GM12878 (cell line): Measurements from ENCODE around the gene DGAT2. TPM values are rescaled to one million over a fixed set of nuclear protein-coding genes. Genes with fewer than 3 reads are reported as not detected.

Experiments
- ATAC-seq: fragments of 200-7000 bp; cut with Tn5 transposase; 3 replicates; pipeline ENCODE4 v1.9.1; 2020; ENCODE audit warnings: mild to moderate bottlenecking, moderate library complexity
- BruUV-seq: library from RNA; stranded (reverse); fragments of 400-500 nt; replicated peaks from 2 replicates; lab custom pipeline; 2021; lab: Mats Ljungman, UMichigan
- CTCF ChIA-PET: fragments of 300-600 bp; sonication (Branson Sonifier 250); formaldehyde crosslinking; extraction: SDS; loops from one replicate; lab custom pipeline; 2021; ENCODE audit warnings: inconsistent platforms; lab: Yijun Ruan, JAX
- POLR2A ChIA-PET: fragments of 350-600 bp; formaldehyde crosslinking; extraction: SDS; loops from one replicate; lab custom pipeline; 2021; ENCODE audit warnings: inconsistent platforms; lab: Charles Lee
- RAD21 ChIA-PET: fragments of 300-600 bp; sonication (Branson Sonifier 250); formaldehyde crosslinking; loops from one replicate; lab custom pipeline; 2023; ENCODE audit warnings: antibody characterized with exemption; ENCODE audit not compliant: unreplicated experiment; lab: Charles Lee
- SMC1A ChIA-PET: fragments of 300-600 bp; sonication (Branson Sonifier 250); formaldehyde crosslinking; loops from one replicate; lab custom pipeline; 2023; ENCODE audit not compliant: unreplicated experiment, uncharacterized antibody; lab: Charles Lee
- DNase-seq: peaks from one replicate; pipeline ENCODE4 v3.0.0-alpha.2; 2011; ENCODE audit warnings: low read depth, low spot score
- FAIRE-seq: peaks from 3 replicates; lab custom pipeline; 2011; peaks lifted over from hg19 to GRCh38; lab: Jason Lieb, UNC
- H2AFZ ChIP-seq: 2 replicates; pipeline ENCODE4 v1.6.0; 2011; ENCODE audit warnings: low read depth, low read length, control low read depth; ENCODE audit not compliant: control insufficient read depth
- H3K27ac ChIP-seq: 2 replicates; pipeline ENCODE4 v1.5.1; 2011; ENCODE audit warnings: control low read depth; ENCODE audit not compliant: control insufficient read depth, insufficient read depth
- H3K27me3 ChIP-seq, 2 experiments: replicated peaks in 1 of 2; 2 replicates each; pipeline versions ENCODE4 v1.6.0 to v1.6.1; 2011; ENCODE audit warnings: low read length in 1 of 2; ENCODE audit not compliant: control insufficient read depth in 2 of 2, insufficient read depth in 2 of 2
- H3K36me3 ChIP-seq, 2 experiments: 2 replicates each; pipeline ENCODE4 v1.5.1; 2011; ENCODE audit warnings: low read length in 1 of 2; ENCODE audit not compliant: control insufficient read depth in 2 of 2, insufficient read depth in 2 of 2
- H3K4me1 ChIP-seq: 2 replicates; pipeline ENCODE4 v1.6.1; 2011; ENCODE audit warnings: mild to moderate bottlenecking, low read length, moderate library complexity, mixed read lengths; ENCODE audit not compliant: control insufficient read depth, insufficient read depth
- H3K4me2 ChIP-seq: 2 replicates; pipeline ENCODE4 v1.6.0; 2011; ENCODE audit warnings: control low read depth; ENCODE audit not compliant: control insufficient read depth, insufficient read depth
- H3K4me3 ChIP-seq: fragments of 200-600 bp; sonication (generic); 2 replicates; pipeline ENCODE4 v1.5.1; 2016
- H3K79me2 ChIP-seq: 2 replicates; pipeline ENCODE4 v1.6.0; 2011; ENCODE audit warnings: low read length; ENCODE audit not compliant: control insufficient read depth, insufficient read depth
- H3K9ac ChIP-seq: 2 replicates; pipeline ENCODE4 v1.8.0; 2011; ENCODE audit warnings: low read length, control low read depth, mixed read lengths; ENCODE audit not compliant: control insufficient read depth, insufficient read depth
- H3K9me3 ChIP-seq: replicated peaks from 3 replicates; pipeline ENCODE4 v1.5.1; 2011; ENCODE audit warnings: mild to moderate bottlenecking, low read length; ENCODE audit not compliant: control insufficient read depth, insufficient read depth
- H4K20me1 ChIP-seq: 2 replicates; pipeline ENCODE4 v1.6.0; 2011; ENCODE audit not compliant: control insufficient read depth, insufficient read depth
- GABPA ChIP-seq: IDR thresholded peaks from 2 replicates; pipeline ENCODE4 v1.6.1; 2014; ENCODE audit warnings: antibody characterized with exemption, low read depth, mild to moderate bottlenecking, inconsistent platforms
- KLF5 ChIP-seq: fragments of 450-650 bp; IDR thresholded peaks from 2 replicates; pipeline ENCODE4 v1.6.1; 2014; ENCODE audit warnings: mild to moderate bottlenecking; ENCODE audit not compliant: partially characterized antibody
- NRF1 ChIP-seq: conservative IDR thresholded peaks from 2 replicates; pipeline ENCODE4 v1.6.1; 2011; ENCODE audit warnings: mild to moderate bottlenecking, low read depth, low read length, improper control_type of control experiment
- WGBS: methylation state at CpG from one replicate; pipeline ENCODE4 v1.1.6; 2016; ENCODE audit warnings: low lambda C conversion rate; ENCODE audit not compliant: insufficient replicate concordance, insufficient coverage; ENCODE audit errors: missing lambda C conversion rate; 5-methylcytosine and 5-hydroxymethylcytosine counted together
- in situ Hi-C: fragments of 300-500 bp; cut with MboI; formaldehyde crosslinking; loops from 9 replicates; pipeline ENCODE4 v1.14.3; 2018; ENCODE audit warnings: mixed read lengths
- intact Hi-C: fragments of 100-400 bp; cut with micrococcal nuclease; formaldehyde crosslinking; loops from one replicate; pipeline ENCODE4 v1.14.2; 2022; ENCODE audit not compliant: unreplicated experiment
- polyA plus RNA-seq, 11 experiments: library from polyadenylated mRNA; depleted of rRNA in 4 of 11; unstranded in 6 of 11; stranded (reverse) in 5 of 11; fragments of >200 nt; fragmentation: Nextera tagmentation in 4 of 11; fragmentation: Illumina TruSeq in 1 of 11; extraction: Ambion mirVana in 4 of 11; extraction: Trizol in 1 of 11; gene quantifications; 1 replicate in 1 of 11; 2 replicates in 10 of 11; pipeline versions ENCODE4 v1.2.1 to v1.2.3, GENCODE V29; 2011 to 2016; ENCODE audit warnings: inconsistent platforms in 2 of 11, missing spikeins in 2 of 11, low read depth in 1 of 11
- total RNA-seq, 4 experiments: library from RNA; depleted of rRNA in 3 of 4; stranded (reverse); fragments of >200 nt in 3 of 4; fragmentation: Illumina TruSeq in 1 of 4; extraction: Trizol in 1 of 4; gene quantifications; 2 replicates each; pipeline versions ENCODE4 v1.2.1 to v1.2.3, GENCODE V29; 2013 to 2021
- TF ChIP-seq, protein P1 (sequence below): fragments of 450-650 bp; IDR thresholded peaks from 2 replicates; pipeline ENCODE4 v1.6.1; 2016; ENCODE audit warnings: mild to moderate bottlenecking

DGAT2 gene
- total and polyA plus RNA-seq, 10 of the 15 experiments (the other 5 are each of a cell fraction or from before 2014, with no cell fraction given) = 5.1 to 25.9 (median 17.6) TPM

DNA sequence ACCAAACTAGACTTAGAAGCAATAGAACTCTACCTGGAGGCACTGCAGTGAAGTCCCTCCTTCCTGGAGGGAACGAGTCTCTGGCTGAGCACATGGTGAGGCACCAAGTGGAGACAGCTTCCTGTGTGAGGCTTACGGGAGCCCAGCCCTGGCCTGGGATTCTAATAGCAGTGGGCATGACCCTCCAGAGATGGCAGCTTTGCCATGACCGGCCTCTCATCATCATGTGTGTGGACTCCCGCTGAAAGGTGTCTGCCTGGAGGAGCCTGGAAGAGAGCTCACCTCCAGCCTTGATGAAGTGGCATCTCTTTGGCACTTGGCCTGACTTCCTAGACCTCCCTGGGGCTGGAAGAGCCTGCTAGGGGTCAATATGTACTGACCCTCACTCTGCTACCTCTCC, 8.0 kb downstream of the DGAT2 start:
- Histone ChIP-seq H3K27ac (no peak overlapping the region), H3K9me3 (no peaks in the 10 kb centered on the region), H3K9ac (no peak overlapping the region), H3K36me3 (no peaks in the 10 kb centered on the region), H3K79me2 (no peaks in the 10 kb centered on the region; the same call in 1 of the 2 replicates), H4K20me1 (no peaks in the 10 kb centered on the region), H3K27me3 (no peaks in the 10 kb centered on the region), H3K4me1 (peaks cover 30% of the 10 kb centered on the region), H3K4me2 (no peak overlapping the region), H2AFZ (no peak overlapping the region), H3K4me3 (no peak overlapping the region)
- ChIA-PET RAD21 (interaction anchor here (1.3 to 1.5 kb wide), 2 partner anchors 10 to 25 kb away, joined by 3 to 4 read pairs; no protein-coding TSS in a partner anchor), CTCF (interaction anchor here (0.6 to 6.0 kb wide), 3 partner anchors 10 to 40 kb away, joined by 3 to 44 read pairs (median 6); no protein-coding TSS in a partner anchor), POLR2A (interaction anchor here (0.6 to 5.9 kb wide), 2 partner anchors 10 to 43 kb away, joined by 3 to 27 read pairs; no protein-coding TSS in a partner anchor), SMC1A (no interaction called here)
- FAIRE-seq (no peak), ATAC-seq (no peak), DNase-seq (no peak)
- in situ Hi-C loops (no loop called here), intact Hi-C loops (no loop called here)
- WGBS = 97% methylated on average over 4 of the region's 4 CpGs
- BruUV-seq = no TSS peak
- TF ChIP-seq NRF1 (no peak), GABPA (no peak), KLF5 (no peak)
- TF ChIP-seq, protein P1, sequence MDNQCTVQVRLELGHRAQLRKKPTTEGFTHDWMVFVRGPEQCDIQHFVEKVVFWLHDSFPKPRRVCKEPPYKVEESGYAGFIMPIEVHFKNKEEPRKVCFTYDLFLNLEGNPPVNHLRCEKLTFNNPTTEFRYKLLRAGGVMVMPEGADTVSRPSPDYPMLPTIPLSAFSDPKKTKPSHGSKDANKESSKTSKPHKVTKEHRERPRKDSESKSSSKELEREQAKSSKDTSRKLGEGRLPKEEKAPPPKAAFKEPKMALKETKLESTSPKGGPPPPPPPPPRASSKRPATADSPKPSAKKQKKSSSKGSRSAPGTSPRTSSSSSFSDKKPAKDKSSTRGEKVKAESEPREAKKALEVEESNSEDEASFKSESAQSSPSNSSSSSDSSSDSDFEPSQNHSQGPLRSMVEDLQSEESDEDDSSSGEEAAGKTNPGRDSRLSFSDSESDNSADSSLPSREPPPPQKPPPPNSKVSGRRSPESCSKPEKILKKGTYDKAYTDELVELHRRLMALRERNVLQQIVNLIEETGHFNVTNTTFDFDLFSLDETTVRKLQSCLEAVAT = no peak
